Upper lobe of left lung (tissue), 4 donors: ENCODE measurements around the gene RTTN.

Experiments
- POLR2AphosphoS5 ChIP-seq, 2 donors: sonication (generic); formaldehyde crosslinking; IDR thresholded peaks; one replicate each; pipeline ENCODE4 v1.5.1; 2017; ENCODE audit warnings: antibody characterized with exemption in 2 of 2
- TF ChIP-seq, protein P1 (sequence below), 6 experiments: fragments of 450-650 bp in 4 of 6; fragments of 200-600 bp in 2 of 6; sonication (generic) in 2 of 6; IDR thresholded peaks; one replicate each; pipeline ENCODE4 v1.5.1; 2016 to 2019; ENCODE audit warnings: antibody characterized with exemption in 6 of 6

DNA sequence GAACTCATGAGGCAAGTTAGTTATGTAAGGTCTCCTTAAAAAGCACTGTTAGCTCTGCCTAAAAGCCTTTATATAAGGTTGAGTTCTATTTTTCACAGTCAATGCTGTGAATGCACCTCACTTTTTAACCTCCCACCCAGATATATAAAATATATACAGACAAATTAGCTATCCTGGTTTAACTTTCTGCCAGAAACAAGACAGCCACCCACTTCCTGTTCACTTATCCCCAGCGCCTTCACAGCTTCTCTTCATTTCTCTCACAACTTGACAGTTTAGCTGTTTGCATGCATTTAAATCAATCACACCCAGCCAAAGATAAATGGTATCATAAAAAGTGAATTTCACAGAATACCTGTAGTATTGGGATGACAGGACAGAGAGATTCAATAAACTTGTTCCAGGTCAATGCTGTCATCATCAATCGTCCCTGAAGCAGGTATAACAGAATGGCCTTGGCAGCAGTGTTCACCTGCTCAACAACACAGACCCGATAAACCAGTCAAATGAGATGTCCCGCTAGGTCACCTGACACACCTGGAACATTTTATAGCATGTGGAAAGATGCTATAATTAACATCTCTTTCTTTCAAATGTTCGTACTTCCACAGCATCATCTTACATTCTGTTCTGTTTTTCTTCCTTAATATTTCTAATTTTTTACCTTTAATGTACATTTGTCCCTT is 55.7 kb downstream of the RTTN start:
- TF ChIP-seq, protein P1, sequence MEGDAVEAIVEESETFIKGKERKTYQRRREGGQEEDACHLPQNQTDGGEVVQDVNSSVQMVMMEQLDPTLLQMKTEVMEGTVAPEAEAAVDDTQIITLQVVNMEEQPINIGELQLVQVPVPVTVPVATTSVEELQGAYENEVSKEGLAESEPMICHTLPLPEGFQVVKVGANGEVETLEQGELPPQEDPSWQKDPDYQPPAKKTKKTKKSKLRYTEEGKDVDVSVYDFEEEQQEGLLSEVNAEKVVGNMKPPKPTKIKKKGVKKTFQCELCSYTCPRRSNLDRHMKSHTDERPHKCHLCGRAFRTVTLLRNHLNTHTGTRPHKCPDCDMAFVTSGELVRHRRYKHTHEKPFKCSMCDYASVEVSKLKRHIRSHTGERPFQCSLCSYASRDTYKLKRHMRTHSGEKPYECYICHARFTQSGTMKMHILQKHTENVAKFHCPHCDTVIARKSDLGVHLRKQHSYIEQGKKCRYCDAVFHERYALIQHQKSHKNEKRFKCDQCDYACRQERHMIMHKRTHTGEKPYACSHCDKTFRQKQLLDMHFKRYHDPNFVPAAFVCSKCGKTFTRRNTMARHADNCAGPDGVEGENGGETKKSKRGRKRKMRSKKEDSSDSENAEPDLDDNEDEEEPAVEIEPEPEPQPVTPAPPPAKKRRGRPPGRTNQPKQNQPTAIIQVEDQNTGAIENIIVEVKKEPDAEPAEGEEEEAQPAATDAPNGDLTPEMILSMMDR (IDR thresholded peaks at IDR 0.05), result no peak
- no peak for TF ChIP-seq POLR2AphosphoS5 (IDR thresholded peaks at IDR 0.05)
